Activated CD8-positive, alpha-beta memory T cell treated with anti-CD3 and anti-CD28 coated beads, Interleukin-2, amount 50 U/mL, for 48 hours (primary cell): ENCODE results near the gene TPCN2.

ENCODE experiments used
- DNase-seq: peaks from one replicate; pipeline ENCODE4 v3.0.0-alpha.2; 2020

TPCN2 gene

DNA sequence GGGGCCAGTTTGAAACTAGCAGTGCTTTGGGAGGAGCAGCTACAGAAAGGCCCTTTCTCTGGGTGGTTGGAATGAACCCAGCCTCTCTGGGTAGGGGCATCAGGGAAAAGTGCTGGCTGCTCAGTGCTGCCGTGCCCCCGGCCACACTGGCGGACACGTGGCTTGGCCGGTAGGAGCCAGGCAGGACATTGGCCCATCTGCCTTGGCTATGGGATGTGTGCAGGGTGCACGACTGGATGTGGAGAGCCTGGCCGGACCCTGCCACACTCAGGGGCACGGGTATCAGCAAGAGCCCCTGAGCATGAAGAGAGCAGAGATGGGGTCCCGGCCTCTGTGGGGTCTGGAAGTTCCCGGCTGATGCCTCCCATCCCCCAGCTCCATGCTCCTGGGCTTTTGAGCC is 46.6 kb downstream of the TPCN2 start:
- no peak for DNase-seq

DNA sequence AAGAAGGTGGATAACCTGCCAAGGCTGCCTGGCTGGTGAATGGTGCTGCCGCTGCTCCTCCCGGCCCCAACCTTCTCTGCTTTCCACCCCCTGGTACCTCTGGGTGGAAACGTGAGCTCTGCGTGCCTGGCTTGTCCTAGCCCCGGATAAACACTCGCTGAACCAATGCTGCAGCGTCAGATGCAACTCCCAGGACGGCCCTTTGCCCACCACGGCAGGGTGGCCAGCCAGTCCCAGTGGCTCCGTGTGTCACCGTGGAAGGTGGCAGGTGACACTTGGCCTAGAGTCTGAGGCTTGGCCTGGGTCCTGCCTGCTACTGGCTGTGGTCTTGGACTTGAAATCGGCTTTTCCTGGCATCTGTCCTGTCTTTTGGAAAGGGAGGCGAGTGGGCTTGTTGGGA is 47.7 kb downstream of the TPCN2 start:
- DNase-seq, result no peak

DNA sequence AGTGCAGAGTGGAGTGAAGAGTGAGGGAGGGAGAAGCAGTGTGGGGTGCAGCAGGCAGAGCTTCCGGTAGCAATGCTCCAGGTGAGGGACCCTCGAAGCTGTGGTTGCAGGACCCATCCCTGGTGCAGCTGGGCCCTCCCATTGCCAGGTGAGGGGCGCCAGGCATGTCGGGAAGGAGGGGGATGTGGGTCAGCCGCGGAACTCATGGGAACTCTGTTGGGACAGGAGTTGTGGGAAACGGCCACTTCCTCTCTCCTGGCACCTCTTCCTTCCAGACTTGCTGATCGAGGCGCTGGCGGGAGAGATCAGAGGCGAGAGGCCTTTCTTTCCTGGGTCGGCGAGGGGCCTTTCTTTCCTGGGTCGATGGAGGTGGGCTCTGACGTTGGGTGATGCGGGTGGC is 48.5 kb downstream of the TPCN2 start:
- no peak for DNase-seq

DNA sequence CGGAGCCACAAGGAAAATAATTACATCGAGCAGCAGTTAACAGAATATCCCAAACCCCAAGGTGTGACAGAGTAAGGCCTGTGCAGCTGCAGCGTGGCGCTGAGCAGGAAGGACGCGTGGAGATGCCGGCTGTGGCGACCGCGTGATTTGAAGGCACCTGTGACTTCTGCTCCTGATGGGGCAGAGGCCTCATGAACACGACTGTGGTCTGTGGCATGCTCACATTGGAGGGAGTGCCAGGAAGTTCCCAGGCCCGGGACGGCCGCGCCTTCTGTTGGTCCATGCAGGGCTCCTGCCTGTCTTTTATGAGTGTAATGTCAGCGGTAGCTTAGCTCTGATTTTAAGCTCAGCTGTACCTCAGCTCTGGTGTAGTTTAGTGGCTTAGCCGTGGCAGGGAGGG is 50.4 kb downstream of the TPCN2 start:
- DNase-seq, result no peak

DNA sequence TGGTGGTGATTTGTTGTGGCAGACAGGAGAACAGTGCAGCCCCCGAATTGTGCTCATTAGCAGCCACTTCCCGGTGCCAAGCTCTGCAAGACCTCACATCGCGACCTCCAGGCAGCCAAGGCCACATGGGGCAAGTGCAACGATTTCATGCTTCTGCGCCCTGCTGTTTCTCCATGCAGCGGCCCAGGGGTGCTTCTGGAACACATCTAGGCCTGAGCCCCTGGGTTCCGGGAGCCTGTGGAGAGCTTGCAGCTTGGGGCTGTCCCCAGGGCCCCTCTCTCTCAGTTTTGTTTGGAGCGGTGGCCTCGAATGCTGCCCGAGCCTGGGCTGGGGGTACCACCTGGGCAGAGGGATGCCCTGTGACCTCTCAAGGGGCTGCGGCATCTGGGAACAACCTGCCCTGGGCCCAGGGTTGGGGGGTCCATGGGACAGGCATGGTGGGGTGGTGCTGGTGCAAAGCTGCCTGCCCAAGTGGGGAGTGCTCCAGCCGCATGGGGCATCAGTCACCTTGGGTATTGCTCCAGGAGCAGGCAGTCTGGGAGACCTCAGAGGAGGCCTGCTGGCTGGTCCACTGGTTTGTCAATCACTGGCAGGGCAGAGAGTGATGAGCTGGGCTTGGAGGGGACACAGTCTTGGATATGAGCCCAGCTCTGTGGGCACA is 51.9 kb downstream of the TPCN2 start:
- DNase-seq, result no peak

DNA sequence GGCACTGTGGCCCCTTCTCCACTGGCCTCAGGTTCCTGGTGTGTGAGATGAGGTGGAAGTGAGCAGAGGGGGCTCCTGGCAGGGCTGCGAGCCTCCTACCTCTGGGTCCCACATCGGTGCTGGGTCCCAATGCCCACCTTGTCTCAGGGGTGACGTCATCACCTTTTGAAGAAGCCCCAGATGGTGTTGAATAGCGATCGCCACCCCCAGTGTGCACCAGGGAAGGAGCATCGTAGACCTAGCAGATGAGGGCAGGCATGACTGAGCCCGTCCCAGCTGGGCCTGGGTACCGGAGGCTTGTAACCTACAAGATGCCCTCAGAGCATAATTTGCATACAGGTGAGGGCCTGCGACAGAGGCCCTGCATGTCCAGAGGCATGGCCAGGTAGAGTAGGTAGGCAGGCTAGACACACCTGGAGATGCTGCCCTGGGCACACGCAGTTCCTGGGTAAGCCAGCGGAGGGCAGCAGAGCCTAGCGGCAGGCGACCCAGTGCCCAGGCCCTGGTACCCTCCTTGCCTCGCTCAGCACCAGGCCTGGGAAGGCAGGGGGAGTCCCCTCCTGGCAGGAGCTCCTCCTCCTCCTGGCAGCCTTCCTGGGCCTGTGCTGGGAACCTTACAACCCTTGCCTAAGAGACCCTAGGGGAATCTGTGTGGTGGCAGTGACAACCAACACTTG is 52.5 kb downstream of the TPCN2 start:
- peak; percentile 91 for DNase-seq

DNA sequence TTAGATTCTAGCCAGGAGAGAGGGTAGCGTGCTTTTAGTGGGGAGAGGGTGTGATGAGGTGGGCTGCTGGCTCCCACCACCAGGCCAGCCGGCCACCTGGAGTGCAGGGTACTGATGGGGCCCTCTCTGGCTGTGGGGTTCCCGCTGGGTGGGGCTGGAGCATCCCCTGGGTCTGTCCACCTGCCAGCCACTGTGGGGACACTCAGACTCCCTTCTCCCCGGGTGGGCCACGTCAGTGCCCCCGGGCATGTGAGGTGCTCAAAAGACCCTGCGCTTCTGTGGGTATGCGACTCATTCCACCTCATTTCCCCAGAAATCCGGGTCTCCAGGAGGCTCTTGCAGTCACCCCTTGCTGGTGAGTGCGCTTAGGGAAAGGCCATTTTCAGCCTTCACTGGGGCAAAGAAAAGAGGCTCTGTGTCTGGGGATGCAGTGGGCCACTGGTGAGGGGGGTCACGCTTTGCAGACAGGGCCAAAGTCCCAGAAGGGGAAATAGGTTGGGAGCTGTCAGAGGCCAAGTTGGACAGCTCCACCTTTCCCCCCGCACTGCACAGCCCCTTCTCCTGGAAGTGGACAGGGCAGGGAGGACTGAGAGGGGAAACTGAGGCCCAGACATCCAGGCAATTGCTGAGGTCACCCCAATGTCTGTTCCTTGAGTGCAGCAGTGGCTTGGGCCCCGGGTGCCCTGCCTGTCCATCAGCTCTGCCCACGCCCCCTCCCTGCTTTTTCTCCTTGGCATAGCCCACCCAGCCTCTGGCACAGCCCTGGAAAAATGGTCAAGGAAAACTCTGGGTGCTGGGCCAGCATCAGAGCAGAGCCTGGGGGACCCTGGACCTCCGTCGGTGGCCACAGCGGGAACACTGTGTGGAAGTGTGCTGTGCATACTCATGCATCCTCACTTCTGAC is 53.3 kb downstream of the TPCN2 start:
- DNase-seq, result no peak

DNA sequence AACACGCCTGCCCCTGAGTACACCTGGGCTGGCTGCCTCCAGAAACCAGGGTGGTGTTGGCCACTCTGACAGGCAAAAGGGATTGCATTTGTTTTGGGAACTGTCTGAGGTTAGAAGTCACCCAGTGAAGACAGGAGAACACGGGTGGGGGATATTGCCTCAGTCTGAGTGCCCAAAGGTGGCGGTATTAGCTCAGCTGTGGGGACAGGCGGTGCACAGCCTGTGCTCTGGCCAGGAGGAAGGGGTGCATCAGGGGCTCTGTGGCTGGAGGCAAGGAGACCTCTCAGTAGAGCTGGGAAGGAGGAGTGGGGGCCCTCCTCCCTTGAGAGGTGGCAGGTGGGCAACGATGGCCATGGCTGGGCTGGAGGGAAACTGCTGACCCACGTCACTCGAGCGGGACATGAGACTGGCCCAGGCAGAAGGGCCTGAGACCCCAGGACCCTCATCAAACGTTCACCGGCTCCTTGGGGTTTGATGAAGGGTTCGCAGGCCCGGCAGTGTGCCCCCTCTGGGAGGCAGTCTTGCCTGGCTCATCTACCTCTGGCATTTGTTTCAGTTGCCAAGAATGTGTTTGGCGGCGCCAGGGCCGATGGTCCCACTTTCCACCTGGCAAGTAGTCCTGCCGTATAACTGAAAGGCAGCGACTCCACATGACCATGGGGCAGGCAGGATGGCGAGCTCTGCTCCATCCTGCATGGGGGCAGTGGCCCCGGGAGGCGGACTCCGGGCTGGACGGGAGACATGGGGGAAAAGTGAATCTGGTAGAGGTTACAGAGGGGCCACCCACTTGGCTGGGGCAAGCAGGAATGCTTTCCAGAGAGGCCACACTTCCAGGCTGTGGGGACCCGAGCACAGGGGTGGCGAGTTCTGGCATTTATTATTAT is 54.2 kb downstream of the TPCN2 start:
- no peak for DNase-seq

DNA sequence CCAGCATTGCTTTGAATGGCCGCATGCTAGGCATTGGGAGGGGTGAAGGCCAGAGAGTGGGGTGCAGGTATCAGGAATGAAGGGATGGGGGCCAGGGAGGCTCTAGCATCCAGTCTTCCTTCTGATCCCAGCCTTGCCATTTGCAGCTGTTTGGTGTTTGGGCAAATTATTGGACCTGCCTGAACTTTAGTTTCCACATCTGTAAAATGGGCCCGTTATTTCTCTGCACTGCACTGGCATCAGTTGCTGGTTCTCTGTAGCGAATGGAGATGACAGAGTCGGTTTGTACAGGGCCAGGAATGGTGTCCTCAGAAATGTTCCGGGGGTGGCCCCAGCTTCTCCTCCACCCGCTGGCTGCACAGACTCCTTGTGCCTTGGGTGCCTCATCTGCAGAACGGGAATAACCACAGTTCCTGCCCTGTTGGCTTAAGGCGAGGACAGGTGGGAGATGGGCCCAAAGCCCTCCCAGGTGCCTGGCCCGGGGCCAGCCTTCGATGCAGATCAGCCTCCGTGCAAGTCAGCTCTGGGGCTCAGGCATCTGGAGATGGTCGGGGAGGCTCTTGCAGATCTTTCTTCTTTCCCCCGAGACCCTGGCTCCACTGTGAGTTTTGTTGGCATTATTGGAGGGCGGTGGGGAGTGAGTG is 55.6 kb downstream of the TPCN2 start:
- DNase-seq, result no peak

DNA sequence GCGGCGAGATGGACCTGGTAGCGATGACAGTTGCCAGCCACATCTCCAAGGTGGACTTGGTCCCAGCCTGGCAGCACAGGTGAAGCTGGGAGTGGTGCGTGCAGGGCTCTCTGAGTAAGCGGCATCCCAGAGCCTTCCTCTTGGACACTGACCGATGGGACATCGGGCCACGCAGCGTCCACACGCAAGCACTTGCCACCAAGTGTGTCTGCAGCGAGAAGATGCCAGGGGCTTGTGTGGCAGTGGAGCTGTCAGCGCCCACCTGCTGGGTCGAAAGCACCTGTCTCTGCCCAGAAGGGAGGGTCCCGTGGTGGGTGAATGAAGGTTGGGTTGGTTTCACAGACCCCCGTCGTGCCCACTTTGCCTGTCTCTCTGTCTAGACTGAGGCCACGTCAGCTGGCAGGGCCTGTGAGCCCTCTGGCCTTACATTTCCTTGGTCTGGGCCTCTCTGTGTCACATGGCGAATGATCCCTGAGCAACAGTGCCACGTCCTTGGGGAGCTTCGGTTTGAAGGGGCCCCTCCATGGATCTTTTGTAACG is 56.2 kb downstream of the TPCN2 start:
- DNase-seq, result no peak

DNA sequence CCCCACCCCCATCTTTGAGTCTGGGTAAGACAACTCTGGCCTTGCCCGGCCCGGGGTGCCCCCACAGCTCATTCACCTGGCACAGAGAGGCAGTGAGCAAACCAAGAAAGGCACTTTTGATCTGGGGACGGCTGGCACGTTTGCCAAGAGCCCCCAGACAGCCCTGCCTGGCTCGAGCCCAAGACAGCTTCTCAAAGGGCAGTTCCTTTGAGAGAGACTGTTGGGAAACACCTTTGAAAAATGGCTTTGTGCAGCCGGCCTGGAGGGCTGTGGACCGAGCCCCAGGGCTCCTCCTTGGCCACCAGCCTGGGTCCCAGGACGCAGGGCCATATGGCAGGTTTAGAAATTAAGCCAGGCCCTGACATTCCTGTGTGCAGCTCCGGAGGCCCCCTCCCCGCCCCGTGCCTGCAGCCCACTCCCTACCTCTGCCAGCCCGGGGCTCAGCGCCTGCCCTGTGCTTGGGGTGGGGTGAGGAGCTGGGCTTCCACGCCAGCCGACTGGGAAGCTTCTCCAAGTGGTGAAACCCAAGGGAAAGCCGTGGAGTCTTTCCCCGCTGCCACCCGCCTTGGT is 56.8 kb downstream of the TPCN2 start:
- no peak for DNase-seq

DNA sequence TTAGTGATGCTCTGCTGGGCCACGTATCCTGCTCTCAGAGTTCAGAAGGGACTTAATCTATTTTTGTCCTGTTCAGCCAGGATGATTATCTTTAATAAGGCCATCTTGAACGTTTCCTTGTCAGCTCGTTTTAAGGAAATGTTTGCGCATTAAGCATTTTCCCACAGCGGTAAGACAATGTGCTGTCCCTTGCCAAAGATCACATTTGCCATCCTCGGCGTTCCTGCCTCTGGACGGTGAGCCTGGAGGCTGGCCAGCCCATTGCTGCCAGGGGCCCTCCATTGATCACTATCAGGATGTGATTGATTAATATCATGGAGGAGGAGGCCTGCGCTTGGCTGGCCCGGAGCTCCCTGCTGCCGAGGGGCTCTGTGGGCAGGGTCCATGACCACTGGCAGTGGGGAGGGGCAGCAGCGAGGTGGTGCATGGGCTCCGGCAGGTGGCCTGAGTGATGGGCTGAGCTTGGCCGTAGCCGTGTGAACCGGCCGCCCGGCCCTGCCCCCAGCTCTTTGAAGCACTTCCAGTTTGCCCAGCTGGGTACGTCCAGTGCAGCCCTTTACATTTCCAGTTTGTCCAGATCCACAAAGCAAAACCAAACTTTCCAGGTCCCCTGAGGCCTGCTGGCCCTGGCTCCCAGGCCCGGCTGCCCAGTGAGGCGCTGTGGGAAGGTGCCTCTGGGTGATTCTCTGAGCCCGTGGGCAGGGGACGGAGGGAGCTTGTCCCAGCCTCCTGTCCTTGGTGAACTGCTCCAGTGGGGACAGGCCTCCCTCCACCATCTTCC is 57.5 kb downstream of the TPCN2 start:
- DNase-seq, result no peak

DNA sequence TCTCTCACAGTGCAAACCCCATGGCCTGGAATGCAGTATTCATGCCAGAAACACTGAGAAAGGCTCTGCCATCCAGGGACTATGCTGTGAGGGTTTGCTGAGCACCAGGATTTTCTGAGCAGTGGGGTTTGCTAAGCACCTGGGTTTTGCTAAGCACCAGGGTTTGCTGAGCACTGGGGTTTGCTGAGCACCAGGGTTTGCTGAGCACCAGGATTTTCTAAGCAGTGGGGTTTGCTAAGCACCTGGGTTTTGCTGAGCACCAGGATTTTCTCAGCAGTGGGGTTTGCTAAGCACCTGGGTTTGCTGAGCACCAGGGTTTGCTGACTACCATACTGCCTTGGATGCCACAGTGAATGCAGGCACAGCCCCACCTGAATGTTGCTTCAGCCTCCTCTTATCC is 58.7 kb downstream of the TPCN2 start:
- no peak for DNase-seq

DNA sequence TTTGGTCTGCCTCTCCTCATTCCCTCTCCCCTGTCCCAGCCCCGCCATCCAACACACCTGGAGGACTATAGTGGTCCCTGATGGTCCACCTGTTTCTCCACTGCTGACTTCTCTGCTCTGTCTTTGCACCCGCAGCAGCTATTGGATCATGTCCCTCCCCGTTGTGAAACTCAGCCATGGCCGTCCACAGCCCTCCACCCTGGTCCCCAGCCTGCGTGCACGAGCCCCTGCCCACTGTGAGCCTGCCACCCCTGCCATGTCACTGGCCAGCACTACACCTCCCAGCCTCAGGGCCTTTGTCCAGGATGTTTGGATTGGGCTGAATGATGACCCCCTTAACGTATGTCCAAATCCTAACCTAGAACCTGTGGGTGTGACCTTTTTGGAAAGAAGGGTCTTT is 59.3 kb downstream of the TPCN2 start:
- DNase-seq, result no peak

DNA sequence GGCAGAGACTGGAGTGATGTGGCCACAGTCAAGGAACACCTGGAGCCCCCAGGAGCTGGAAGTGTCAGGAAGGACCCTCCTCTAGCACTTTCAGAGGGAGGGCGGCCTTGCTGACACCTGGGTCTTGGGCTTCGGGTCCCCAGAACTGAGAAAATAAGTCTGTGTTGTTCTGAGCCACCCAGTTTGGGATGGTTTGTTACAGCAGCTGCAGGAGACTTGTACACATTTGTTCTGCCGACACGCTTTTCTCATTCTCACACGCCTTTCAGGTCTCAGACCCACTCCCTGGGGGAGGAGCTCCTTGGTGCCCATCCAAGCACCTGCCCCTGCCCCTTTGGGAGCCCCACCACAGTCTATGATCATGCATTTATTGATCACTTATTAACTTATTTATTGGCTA is 59.8 kb downstream of the TPCN2 start:
- no peak for DNase-seq

DNA sequence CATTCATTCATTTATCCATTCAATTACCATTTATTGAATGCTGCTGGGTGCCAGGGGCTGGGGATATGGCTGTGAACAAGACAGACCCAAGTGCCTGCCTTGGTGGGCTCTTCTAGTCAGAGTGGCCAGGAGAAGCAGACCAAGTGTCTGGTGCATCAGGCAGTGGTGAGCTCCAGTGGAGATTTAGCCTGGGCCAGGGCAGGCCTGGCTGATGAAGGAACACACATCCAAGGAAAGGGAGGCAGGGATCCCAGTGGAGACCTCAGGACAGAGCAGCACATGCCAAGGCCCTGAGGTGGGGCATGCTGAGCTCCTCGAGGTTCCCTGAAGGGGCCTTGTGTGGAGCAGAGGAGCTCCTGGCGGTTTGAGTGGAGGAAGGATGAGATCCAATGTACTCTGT is 60.4 kb downstream of the TPCN2 start:
- no peak for DNase-seq

DNA sequence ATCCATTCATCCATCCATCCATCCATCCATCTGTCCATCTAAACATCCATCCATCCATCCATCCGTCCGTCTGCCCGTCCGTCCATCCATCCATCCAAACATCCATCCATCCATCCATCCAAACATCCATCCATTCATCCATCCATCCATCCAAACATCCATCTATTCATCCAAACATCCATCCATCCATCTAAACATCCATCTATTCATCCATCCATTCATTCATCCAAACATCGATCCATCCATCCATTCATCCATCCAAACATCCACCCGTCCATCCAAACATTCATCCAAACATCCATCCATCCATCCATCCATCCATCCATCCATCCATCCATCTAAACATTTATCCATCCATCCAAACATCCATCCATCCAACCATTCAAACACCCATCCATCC is 61.7 kb downstream of the TPCN2 start:
- DNase-seq, result no peak

DNA sequence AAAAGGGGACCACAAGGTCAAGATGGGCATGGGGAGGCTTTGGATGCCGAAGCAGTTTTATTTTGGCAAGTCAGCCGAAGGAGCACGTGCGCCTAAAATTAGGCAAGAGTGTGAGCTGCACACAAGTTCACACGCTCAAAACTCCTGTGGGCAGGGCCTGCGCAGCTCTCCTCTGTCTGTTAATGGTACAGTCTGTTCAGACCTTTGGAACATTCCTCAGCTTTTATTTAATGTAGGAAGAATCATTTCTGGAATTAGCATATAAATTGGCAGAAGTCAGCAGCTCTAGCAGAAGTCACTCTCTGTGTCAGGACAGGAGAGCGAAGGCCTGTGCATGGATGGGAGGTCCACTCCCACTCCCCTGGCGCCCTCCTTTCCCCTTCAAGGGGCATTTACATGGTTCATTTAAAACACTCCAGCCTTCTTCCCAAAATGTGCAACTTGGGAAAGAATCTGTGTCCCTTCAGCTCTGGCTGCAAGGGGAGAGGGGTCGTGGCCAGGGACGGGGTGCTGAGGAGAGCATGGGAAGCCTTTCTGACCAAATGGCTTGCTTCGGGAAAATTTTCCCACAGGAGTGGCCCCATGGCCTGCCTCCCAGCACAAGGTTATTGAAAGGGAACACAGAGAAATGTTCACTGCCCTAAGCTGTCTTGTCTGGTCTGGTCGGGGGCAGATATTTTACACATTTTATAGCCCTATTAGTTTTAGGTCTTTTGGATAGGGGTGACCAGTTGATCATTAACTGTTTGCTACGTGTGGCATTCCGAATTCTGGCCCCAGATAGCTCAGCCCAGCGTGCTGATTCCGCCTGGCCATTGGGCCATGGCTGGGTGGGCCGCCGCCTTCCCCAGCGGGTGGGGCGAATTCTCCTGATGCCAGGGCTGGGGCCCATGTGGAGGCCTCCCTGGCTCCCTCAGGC is 63.2 kb downstream of the TPCN2 start:
- no peak for DNase-seq

DNA sequence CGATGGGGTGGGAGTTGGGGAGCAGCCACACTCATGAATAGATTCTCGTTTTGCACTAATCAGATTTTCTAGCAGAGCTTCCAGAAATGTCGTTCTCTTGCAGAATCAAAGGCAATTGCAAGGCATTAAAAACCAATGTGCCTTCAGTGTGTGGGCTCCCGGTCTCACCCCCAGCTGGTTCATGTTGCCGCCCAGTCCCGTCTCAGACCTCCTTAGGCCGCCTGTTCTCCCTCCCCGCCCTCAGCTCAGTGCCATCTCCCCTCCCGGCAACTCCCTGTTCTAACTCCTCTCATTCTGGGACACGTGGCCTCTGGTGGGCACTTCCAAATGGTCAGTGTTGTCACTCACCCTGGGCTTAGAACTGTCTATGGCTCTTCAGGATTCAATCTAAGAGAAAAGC is 64.5 kb downstream of the TPCN2 start:
- no peak for DNase-seq
